ENCODE measurements around the gene UBL4A.
"Not testable (repeated sequence)": the region's sequence is repeated elsewhere in the genome, so short reads cannot be mapped to it uniquely, and the experiment has no call there.

The UBL4A gene

GRCh38 chrX:154505734-154506133, 19.3 kb upstream of the UBL4A start:
- Histone ChIP-seq H3K27ac (ENCODE audit: low read depth, low read length, poor library complexity, severe bottlenecking) (no peak overlapping the region), H3K4me1 (ENCODE audit: insufficient read depth, low read length, severe bottlenecking) (no peaks in the 10 kb centered on the region), H3K27me3 (ENCODE audit: insufficient read depth, low read length) (no peaks in the 10 kb centered on the region), H3K9me3 (ENCODE audit: low read length) (no peaks in the 10 kb centered on the region), H3K4me2 (ENCODE audit: low read length) (no peak overlapping the region), H3K79me2 (ENCODE audit: insufficient read depth, low read length) (no peaks in the 10 kb centered on the region), H3K4me3 (ENCODE audit: low read depth, low read length, poor library complexity, severe bottlenecking) (no peak overlapping the region), H2AFZ (ENCODE audit: low read length) (no peak overlapping the region), H3F3A (ENCODE audit: insufficient read depth, low read length) (no peaks in the 10 kb centered on the region), H4K20me1 (ENCODE audit: insufficient read depth, low read length) (no peaks in the 10 kb centered on the region), H3K36me3 (ENCODE audit: insufficient read depth, low read length) (peaks cover 20% of the 10 kb centered on the region), H3K9ac (ENCODE audit: low read length) (no peak overlapping the region), H3K9me2 (ENCODE audit: low read depth, low read length) (no peaks in the 10 kb centered on the region)
- TF ChIP-seq CTCF (IDR thresholded peaks at IDR 0.05; ENCODE audit: low read length) (no peak), EZH2 (IDR thresholded peaks at IDR 0.05; ENCODE audit: borderline replicate concordance, low read length) (no peak)

GRCh38 chrX:154502989-154503388, 16.6 kb upstream of the UBL4A start:
- H3K79me2 ChIP-seq (ENCODE audit: insufficient read depth, low read length): no peaks in the 10 kb centered on the region
- no peaks in the 10 kb centered on the region for H4K20me1 ChIP-seq (ENCODE audit: insufficient read depth, low read length)
- H3K9me2 ChIP-seq (ENCODE audit: low read depth, low read length): no peaks in the 10 kb centered on the region
- peaks cover under 1% of the 10 kb centered on the region for H3K4me1 ChIP-seq (ENCODE audit: insufficient read depth, low read length, severe bottlenecking)
- no peak for TF ChIP-seq CTCF (IDR thresholded peaks at IDR 0.05; ENCODE audit: low read length)
- no peak for TF ChIP-seq EZH2 (IDR thresholded peaks at IDR 0.05; ENCODE audit: borderline replicate concordance, low read length)
- no peaks in the 10 kb centered on the region for H3K27me3 ChIP-seq (ENCODE audit: insufficient read depth, low read length)
- H3K4me3 ChIP-seq (ENCODE audit: low read depth, low read length, poor library complexity, severe bottlenecking): no peak overlapping the region
- H3K9me3 ChIP-seq (ENCODE audit: low read length): no peaks in the 10 kb centered on the region
- no peak overlapping the region for H3K27ac ChIP-seq (ENCODE audit: low read depth, low read length, poor library complexity, severe bottlenecking)
- no peaks in the 10 kb centered on the region for H3F3A ChIP-seq (ENCODE audit: insufficient read depth, low read length)
- no peak overlapping the region for H2AFZ ChIP-seq (ENCODE audit: low read length)
- no peak overlapping the region for H3K9ac ChIP-seq (ENCODE audit: low read length)
- H3K36me3 ChIP-seq (ENCODE audit: insufficient read depth, low read length): peaks cover 6% of the 10 kb centered on the region; the same call in 1 of the 2 replicates
- no peak overlapping the region; the same call in 1 of the 2 replicates for H3K4me2 ChIP-seq (ENCODE audit: low read length)

GRCh38 chrX:154502098-154502497, 15.7 kb upstream of the UBL4A start:
- H3K27me3 ChIP-seq (ENCODE audit: insufficient read depth, low read length): no peaks in the 10 kb centered on the region
- H3K9me3 ChIP-seq (ENCODE audit: low read length): no peaks in the 10 kb centered on the region
- H3F3A ChIP-seq (ENCODE audit: insufficient read depth, low read length): no peaks in the 10 kb centered on the region
- H3K9me2 ChIP-seq (ENCODE audit: low read depth, low read length): no peaks in the 10 kb centered on the region
- H2AFZ ChIP-seq (ENCODE audit: low read length): no peak overlapping the region
- no peaks in the 10 kb centered on the region for H4K20me1 ChIP-seq (ENCODE audit: insufficient read depth, low read length)
- H3K36me3 ChIP-seq (ENCODE audit: insufficient read depth, low read length): peaks cover 6% of the 10 kb centered on the region; the same call in 1 of the 2 replicates
- no peaks in the 10 kb centered on the region for H3K79me2 ChIP-seq (ENCODE audit: insufficient read depth, low read length)
- no peak overlapping the region for H3K27ac ChIP-seq (ENCODE audit: low read depth, low read length, poor library complexity, severe bottlenecking)
- TF ChIP-seq EZH2 (IDR thresholded peaks at IDR 0.05; ENCODE audit: borderline replicate concordance, low read length) (no peak), CTCF (IDR thresholded peaks at IDR 0.05; ENCODE audit: low read length) (no peak)
- H3K4me1 ChIP-seq (ENCODE audit: insufficient read depth, low read length, severe bottlenecking): peaks cover 7% of the 10 kb centered on the region
- no peak overlapping the region for H3K4me3 ChIP-seq (ENCODE audit: low read depth, low read length, poor library complexity, severe bottlenecking)
- no peak overlapping the region for H3K4me2 ChIP-seq (ENCODE audit: low read length)
- H3K9ac ChIP-seq (ENCODE audit: low read length): no peak overlapping the region

- H3K4me1 ChIP-seq (ENCODE audit: insufficient read depth, low read length, severe bottlenecking); H3K4me2 ChIP-seq (ENCODE audit: low read length); H3K9me3 ChIP-seq (ENCODE audit: low read length); H3K27me3 ChIP-seq (ENCODE audit: insufficient read depth, low read length); H3K9me2 ChIP-seq (ENCODE audit: low read depth, low read length); H3K79me2 ChIP-seq (ENCODE audit: insufficient read depth, low read length); H4K20me1 ChIP-seq (ENCODE audit: insufficient read depth, low read length); H3K27ac ChIP-seq (ENCODE audit: low read depth, low read length, poor library complexity, severe bottlenecking); H3K9ac ChIP-seq (ENCODE audit: low read length); H2AFZ ChIP-seq (ENCODE audit: low read length); H3K36me3 ChIP-seq (ENCODE audit: insufficient read depth, low read length); H3F3A ChIP-seq (ENCODE audit: insufficient read depth, low read length); H3K4me3 ChIP-seq (ENCODE audit: low read depth, low read length, poor library complexity, severe bottlenecking): not testable (repeated sequence)
Measured at GRCh38 chrX:154501423-154501822, 15.0 kb upstream of the UBL4A start.

- H3K9ac ChIP-seq (ENCODE audit: low read length); H3K4me3 ChIP-seq (ENCODE audit: low read depth, low read length, poor library complexity, severe bottlenecking); H3K36me3 ChIP-seq (ENCODE audit: insufficient read depth, low read length); H3K9me3 ChIP-seq (ENCODE audit: low read length); H3K4me2 ChIP-seq (ENCODE audit: low read length); H3K27ac ChIP-seq (ENCODE audit: low read depth, low read length, poor library complexity, severe bottlenecking); H3K27me3 ChIP-seq (ENCODE audit: insufficient read depth, low read length); H3K4me1 ChIP-seq (ENCODE audit: insufficient read depth, low read length, severe bottlenecking); H2AFZ ChIP-seq (ENCODE audit: low read length); H3F3A ChIP-seq (ENCODE audit: insufficient read depth, low read length); H3K9me2 ChIP-seq (ENCODE audit: low read depth, low read length); H3K79me2 ChIP-seq (ENCODE audit: insufficient read depth, low read length); H4K20me1 ChIP-seq (ENCODE audit: insufficient read depth, low read length): not testable (repeated sequence)
Measured at GRCh38 chrX:154496591-154497137, 10.2 kb upstream of the UBL4A start.

Measured in OCI-LY1 (cell line).